ENCODE results near the gene PBX4. TPM values are rescaled to one million over a fixed set of nuclear protein-coding genes. Genes with fewer than 3 reads are reported as not detected.

Gene PBX4
- total and polyA plus RNA-seq, 2 of the 8 experiments (the other 6 are each of a cell fraction or from before 2014, with no cell fraction given): 3.4 to 3.8 TPM

DNA sequence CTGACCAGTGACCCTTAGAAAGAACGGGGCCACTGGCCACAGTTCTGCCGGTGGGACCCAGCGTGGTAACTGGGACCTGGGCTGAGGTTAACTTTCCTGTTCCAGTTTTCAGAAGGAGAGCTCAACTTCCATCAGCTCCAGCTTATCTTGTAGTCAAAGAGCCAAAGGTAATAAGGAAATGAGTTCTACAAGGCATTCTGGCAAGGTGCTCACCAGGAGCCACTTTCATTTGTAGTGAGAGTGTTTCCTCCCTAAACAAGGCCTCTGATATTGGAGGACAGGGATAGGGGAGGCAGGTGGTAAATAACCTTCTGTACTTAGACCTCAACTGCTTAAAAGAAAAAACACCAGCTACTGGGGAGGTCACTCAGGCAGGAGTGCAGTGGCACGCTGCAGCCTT is 38.1 kb downstream of the PBX4 start:
- H2BK5ac ChIP-seq (ENCODE audit: low read depth, low read length): no peak overlapping the region
- no peak overlapping the region for H3K23ac ChIP-seq (ENCODE audit: insufficient read length)
- no peak for DNase-seq (ENCODE audit: low read depth in 1 of 2, low spot score in 2 of 2)
- TF ChIP-seq RFX5 (IDR thresholded peaks at IDR 0.05; ENCODE audit: borderline replicate concordance, low read depth, low read length) (no peak), SIRT6 (IDR thresholded peaks at IDR 0.05; ENCODE audit: low read length) (no peak), SRF (IDR thresholded peaks at IDR 0.05; ENCODE audit: low read depth, low read length) (no peak), TAF7 (optimal IDR thresholded peaks at IDR 0.05; ENCODE audit: borderline replicate concordance, low read depth, low read length) (no peak), CEBPB (IDR thresholded peaks at IDR 0.05; ENCODE audit: low read depth, low read length) (no peak), TCF12 (IDR thresholded peaks at IDR 0.05; ENCODE audit: low read depth, low read length) (no peak), SIN3A (conservative IDR thresholded peaks at IDR 0.05 in 1 of 2, IDR thresholded peaks at IDR 0.05 in 1 of 2; ENCODE audit: low read depth in 1 of 2, low read length in 2 of 2) (no peak), GTF2F1 (IDR thresholded peaks at IDR 0.05; ENCODE audit: borderline replicate concordance, low read depth, low read length) (no peak)
- TF ChIP-seq, protein P1, sequence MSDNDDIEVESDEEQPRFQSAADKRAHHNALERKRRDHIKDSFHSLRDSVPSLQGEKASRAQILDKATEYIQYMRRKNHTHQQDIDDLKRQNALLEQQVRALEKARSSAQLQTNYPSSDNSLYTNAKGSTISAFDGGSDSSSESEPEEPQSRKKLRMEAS (IDR thresholded peaks at IDR 0.05): no peak
- H3K23me2 ChIP-seq (ENCODE audit: low read depth, low read length): no peaks in the 10 kb centered on the region; the same call in 1 of the 2 replicates
- H3K4me1 ChIP-seq (replicated peaks in 1 of 4; ENCODE audit: control insufficient read depth in 3 of 4, insufficient read depth in 4 of 4, low read length in 3 of 4): peaks cover 0 to 5% (median 2%) of the 10 kb centered on the region in 4 experiments; a peak in 4 of 7 replicates
- no peak overlapping the region for H3K4me2 ChIP-seq (ENCODE audit: insufficient read depth in 1 of 2, low read depth in 2 of 2, low read length in 2 of 2)
- H3K9me3 ChIP-seq (ENCODE audit: insufficient read depth in 2 of 2, low read depth in 1 of 2, low read length in 1 of 2): no peaks in the 10 kb centered on the region
- H3K79me2 ChIP-seq (ENCODE audit: control insufficient read depth in 1 of 2, insufficient read depth in 2 of 2, low read length in 2 of 2): no peaks in the 10 kb centered on the region
- H2BK120ac ChIP-seq (replicated peaks; ENCODE audit: low read depth, low read length): no peak overlapping the region
- H3K36me3 ChIP-seq (ENCODE audit: control insufficient read depth in 2 of 4, insufficient read depth in 4 of 4, low read length in 3 of 4): no peaks in the 10 kb centered on the region
- no peak for FAIRE-seq
- POLR2A ChIA-PET (ENCODE audit: partially characterized antibody): interaction anchor here (0.6 to 1.6 kb wide), 4 partner anchors 22 to 91 kb away, joined by 3 to 4 read pairs (median 3); partner anchors contain the start of gene LPAR2
- no peak overlapping the region for H4K91ac ChIP-seq (replicated peaks; ENCODE audit: insufficient read length, low read length)
- no peak overlapping the region for H3K18ac ChIP-seq (ENCODE audit: extremely low read depth, low read length)
- H4K8ac ChIP-seq (ENCODE audit: extremely low read depth, insufficient read depth, low read length): no peak overlapping the region
- H3K14ac ChIP-seq (ENCODE audit: insufficient read length): no peak overlapping the region
- no peak overlapping the region for H2BK15ac ChIP-seq (ENCODE audit: low read length)
- no peak overlapping the region for H2BK12ac ChIP-seq (ENCODE audit: low read depth, low read length)
- H3K4me3 ChIP-seq (ENCODE audit: extremely low read depth in 1 of 4, insufficient read depth in 2 of 4, low read depth in 3 of 4, low read length in 4 of 4): no peak overlapping the region
- CTCF ChIA-PET (ENCODE audit: partially characterized antibody): interaction anchor here (1.0 to 11.1 kb wide), 4 partner anchors 12 to 64 kb away, joined by 3 to 101 read pairs (median 8); partner anchors contain the start of gene GMIP
- H3K79me1 ChIP-seq (ENCODE audit: low read depth, low read length): no peaks in the 10 kb centered on the region
- no peak overlapping the region for H3K9ac ChIP-seq (replicated peaks in 1 of 4; ENCODE audit: extremely low read depth in 1 of 4, low read depth in 3 of 4, low read length in 3 of 4)
- peaks cover 0 to 2% of the 10 kb centered on the region in 2 experiments for H4K20me1 ChIP-seq (replicated peaks in 1 of 2; ENCODE audit: control insufficient read depth in 1 of 2, insufficient read depth in 2 of 2, low read length in 2 of 2)
- no peak overlapping the region for H4K5ac ChIP-seq (ENCODE audit: insufficient read length, low read depth, low read length)
- no peak overlapping the region for H3K4ac ChIP-seq (replicated peaks; ENCODE audit: insufficient read length, low read depth, low read length)
- no peak overlapping the region for H3K27ac ChIP-seq (ENCODE audit: low read depth, low read length)
- no peaks in the 10 kb centered on the region; a peak in 1 of 7 replicates for H3K27me3 ChIP-seq (replicated peaks in 1 of 4; ENCODE audit: control insufficient read depth in 3 of 4, extremely low read depth in 1 of 4, insufficient read depth in 3 of 4, low read length in 3 of 4)
- no peak overlapping the region for H3K56ac ChIP-seq (replicated peaks; ENCODE audit: insufficient read length, low read depth, low read length)
- H2AK5ac ChIP-seq (ENCODE audit: low read depth, low read length): no peak overlapping the region
- no peak overlapping the region for H2BK20ac ChIP-seq (ENCODE audit: low read length)
- WGBS, 2 experiments (ENCODE audit: extremely low coverage in 1 of 2, insufficient coverage in 1 of 2, insufficient read length in 1 of 2, insufficient replicate concordance in 2 of 2, low coverage in 1 of 2, low lambda C conversion rate in 2 of 2, missing lambda C conversion rate in 1 of 2): 84% methylated on average over 4 of the region's 4 CpGs; no CpG with 5 or more reads in 1 of the 2 experiments
- H2AFZ ChIP-seq (ENCODE audit: low read length): no peak overlapping the region
